NT2/D1 (cell line): ENCODE results near the gene RIPOR2.

Source experiments
- YY1 ChIP-seq: IDR thresholded peaks from 2 replicates; pipeline ENCODE4 v1.6.1; 2011; ENCODE audit not compliant: insufficient read length, insufficient read depth
- ZNF274 ChIP-seq: IDR thresholded peaks from 2 replicates; pipeline ENCODE4 v1.6.1; 2011; ENCODE audit warnings: mild to moderate bottlenecking, low read depth, low read length

GRCh38 chr6:24940311-24940917, 4.7 kb upstream of the RIPOR2 start:
- TF ChIP-seq YY1 (no peak), ZNF274 (no peak)
